ENCODE data around the gene STK17B. TPM values are rescaled to one million over a fixed set of nuclear protein-coding genes. Genes with fewer than 3 reads are reported as not detected.

STK17B gene
- total and polyA plus RNA-seq, 2 of the 13 experiments (the other 11 are each of a cell fraction or from before 2014, with no cell fraction given), result 1.6 to 4.5 TPM

GRCh38 chr2:196099916-196100315 is 71.5 kb downstream of the STK17B start:
- H4K20me1 ChIP-seq (ENCODE audit: insufficient read depth, low read length), result no peaks in the 10 kb centered on the region
- H3K9me3 ChIP-seq (ENCODE audit: low read length), result no peaks in the 10 kb centered on the region
- FAIRE-seq (no peak), DNase-seq (ENCODE audit: low spot score) (no peak), ATAC-seq (no peak)
- WGBS (ENCODE audit: low lambda C conversion rate), result 12% methylated on average over 3 of the region's 3 CpGs
- H3K9ac ChIP-seq (ENCODE audit: insufficient read depth, low read depth, low read length), result no peak overlapping the region
- H3K27ac ChIP-seq (ENCODE audit: extremely low read length, insufficient read depth, low read length), result no peak overlapping the region
- H3K4me1 ChIP-seq (ENCODE audit: insufficient read depth, low read length), result no peaks in the 10 kb centered on the region
- in situ Hi-C loops (cut with HindIII; ENCODE audit: extremely low pct_ligation_motif_present, low pct_unique_long_range_greater_than_20kb), result no loop called here
- no TSS peak for BruUV-seq (replicated peaks)
- ChIA-PET POLR2A (no interaction called here), CTCF (ENCODE audit: low intra/inter-chr PET ratio, low total read pairs) (no interaction called here)
- H2AFZ ChIP-seq (ENCODE audit: low read length), result no peak overlapping the region
- no peaks in the 10 kb centered on the region for H3K27me3 ChIP-seq (ENCODE audit: control insufficient read depth in 1 of 2, insufficient read depth in 2 of 2, low read length in 2 of 2)
- no peaks in the 10 kb centered on the region for H3K79me2 ChIP-seq (ENCODE audit: insufficient read depth, low read length)
- no peaks in the 10 kb centered on the region for H3K36me3 ChIP-seq (replicated peaks in 1 of 2; ENCODE audit: control insufficient read depth in 1 of 2, insufficient read depth in 2 of 2, low read length in 2 of 2)
- H3K4me2 ChIP-seq (ENCODE audit: low read depth, low read length), result no peak overlapping the region
- intact Hi-C loops (cut with micrococcal nuclease; ENCODE audit: unreplicated experiment), result no loop called here
- TF ChIP-seq HNF1B (CRISPR knock-in tag; IDR thresholded peaks at IDR 0.05) (no peak), ZBTB39 (CRISPR knock-in tag; IDR thresholded peaks at IDR 0.05) (no peak), SMC3 (IDR thresholded peaks at IDR 0.05; ENCODE audit: low read length) (no peak), NR1H2 (CRISPR knock-in tag; IDR thresholded peaks at IDR 0.05; ENCODE audit: borderline replicate concordance, low read depth) (no peak), KAT7 (CRISPR knock-in tag; IDR thresholded peaks at IDR 0.05; ENCODE audit: borderline replicate concordance) (no peak), ZSCAN21 (CRISPR knock-in tag; IDR thresholded peaks at IDR 0.05; ENCODE audit: borderline replicate concordance) (no peak)
- no peak overlapping the region for H3K4me3 ChIP-seq (replicated peaks in 1 of 3; ENCODE audit: insufficient read depth in 1 of 3, low read depth in 2 of 3, low read length in 3 of 3)

Data from HepG2 (cell line).